Measurements from ENCODE around the gene SHISAL2B. TPM values are rescaled to one million over a fixed set of nuclear protein-coding genes. Genes with fewer than 3 reads are reported as not detected.

SHISAL2B gene
- total and polyA plus RNA-seq, 11 donors, result not detected

GRCh38 chr5:64765804-64766504 is 75.7 kb downstream of the SHISAL2B start:
- peaks cover 9 to 51% (median 40%) of the 10 kb centered on the region in 12 donors for H3K4me1 ChIP-seq
- no peak for TF ChIP-seq CTCF (IDR thresholded peaks at IDR 0.05)
- TF ChIP-seq POLR2A (IDR thresholded peaks at IDR 0.05), result no peak
- intact Hi-C loops (cut with DNase I), result loop anchor here in 1 of 10 donors (5.0 kb wide), 1 partner anchor 619 kb away; no protein-coding TSS in a partner anchor
- H3K36me3 ChIP-seq, result peaks cover 0 to 31% (median 7%) of the 10 kb centered on the region in 9 donors
- no peaks in the 10 kb centered on the region for H3K9me3 ChIP-seq
- H3K27ac ChIP-seq, result no peak overlapping the region
- ATAC-seq (no peak), DNase-seq (no peak)
- no peak overlapping the region for H3K4me3 ChIP-seq
- 69 to 91% (median 76%) methylated on average over 2 of the region's 2 CpGs for WGBS, 4 donors
- H3K27me3 ChIP-seq, result no peaks in the 10 kb centered on the region

GRCh38 chr5:64766941-64767340 is 76.6 kb downstream of the SHISAL2B start:
- H3K27ac ChIP-seq, result no peak overlapping the region

More at GRCh38 chr5:64766941-64767340, 76.6 kb downstream of the SHISAL2B start:
- TF ChIP-seq POLR2A (IDR thresholded peaks at IDR 0.05) (no peak), CTCF (IDR thresholded peaks at IDR 0.05) (no peak)
- intact Hi-C loops (cut with DNase I), result loop anchor here in 1 of 10 donors (5.0 kb wide), 1 partner anchor 620 kb away; no protein-coding TSS in a partner anchor
- Histone ChIP-seq H3K9me3 (no peaks in the 10 kb centered on the region), H3K4me3 (peak overlapping the region in 10 of 12 donors; percentile 72 to 95 (median 84)), H3K27me3 (no peaks in the 10 kb centered on the region), H3K4me1 (peaks cover 9 to 51% (median 40%) of the 10 kb centered on the region in 12 donors), H3K36me3 (peaks cover 0 to 22% (median 7%) of the 10 kb centered on the region in 9 donors)
- WGBS, 4 donors, result 57 to 68% (median 64%) methylated on average over 2 of the region's 2 CpGs
- no peak for DNase-seq
- no peak for ATAC-seq

Other genes with a start within 250 kb of the SHISAL2B start
- 1 to 10 TPM in 8 of 9 donors, under 1 TPM in 1; 0.69 to 5.2 (median 2.1) TPM for gene RGS7BP, start 184.5 kb upstream of the SHISAL2B start, total RNA-seq
- under 1 TPM; 0.04 to 0.32 TPM for gene RGS7BP, start 184.5 kb upstream of the SHISAL2B start, polyA plus RNA-seq
- 10 to 100 TPM in 6 of 9 donors, 1 to 10 TPM in 3; 4.1 to 20.7 (median 11.1) TPM for gene SREK1IP1, start 78.2 kb downstream of the SHISAL2B start, total RNA-seq
- 10 to 100 TPM in 1 of 2 donors, 1 to 10 TPM in 1; 7.7 to 13.0 TPM for gene SREK1IP1, start 78.2 kb downstream of the SHISAL2B start, polyA plus RNA-seq
- 10 to 100 TPM; 10.7 to 29.8 (median 23.5) TPM for gene CWC27, start 78.4 kb downstream of the SHISAL2B start, total RNA-seq
- gene CWC27, start 78.4 kb downstream of the SHISAL2B start, polyA plus RNA-seq, result 10 to 100 TPM; 22.6 to 33.3 TPM